ENCODE results near the gene LVRN.

LVRN gene

GRCh38 chr5:116032094-116032517 is 69.8 kb downstream of the LVRN start, which contains the start of gene ARL14EPL:
TSS of gene ARL14EPL (plus strand) at chr5:116032472. CDS start at chr5:116051466, 18,994 bp downstream.
- DNase-seq = no peak

GRCh38 chr5:116032991-116033390 is 70.7 kb downstream of the LVRN start:
- DNase-seq = no peak

DNA sequence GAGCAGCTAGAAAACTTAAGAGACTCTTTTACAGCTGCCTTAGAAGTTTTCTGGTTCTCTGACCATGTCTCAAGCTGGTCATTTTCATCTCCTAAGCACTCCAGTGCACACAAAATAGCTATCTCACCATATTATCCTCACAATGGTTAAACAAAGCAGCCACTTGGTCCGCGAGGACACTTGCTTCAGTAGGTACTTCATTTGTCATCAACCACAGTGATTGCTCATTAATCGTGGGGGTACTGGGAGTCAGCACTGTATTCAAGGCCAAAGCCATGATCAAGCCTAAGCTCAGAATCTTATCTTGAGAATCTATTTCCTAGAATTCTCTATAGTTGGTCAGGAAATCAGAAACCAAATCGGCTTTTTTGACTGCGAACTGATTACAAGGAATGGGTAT is 72.8 kb downstream of the LVRN start:
- no peak for DNase-seq

- DNase-seq = no peak
Observed at GRCh38 chr5:116037236-116037822, 75.1 kb downstream of the LVRN start.

GRCh38 chr5:116038817-116039216 is 76.5 kb downstream of the LVRN start:
- no peak for DNase-seq

DNA sequence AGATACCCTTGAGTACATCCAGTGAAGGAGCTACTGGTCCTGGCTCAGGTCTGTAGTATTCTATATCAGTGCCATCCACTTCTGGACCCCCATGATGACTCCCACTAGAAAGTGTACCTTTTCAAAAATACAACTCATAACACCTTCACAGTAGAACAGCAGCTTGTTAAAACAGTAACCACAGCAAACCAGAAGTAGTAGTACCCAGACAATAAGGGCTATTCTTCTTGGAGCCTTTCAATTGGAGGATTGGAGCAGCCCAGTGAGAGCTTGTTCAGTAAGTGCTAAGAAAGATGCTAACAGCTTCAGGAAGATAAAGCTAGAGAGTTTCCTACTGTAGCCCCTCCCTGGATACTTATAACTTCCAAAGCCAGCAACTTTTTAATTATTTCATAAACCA is 80.1 kb downstream of the LVRN start:
- no peak for DNase-seq

- DNase-seq = no peak
Observed at GRCh38 chr5:116044073-116044472, 81.8 kb downstream of the LVRN start.

DNA sequence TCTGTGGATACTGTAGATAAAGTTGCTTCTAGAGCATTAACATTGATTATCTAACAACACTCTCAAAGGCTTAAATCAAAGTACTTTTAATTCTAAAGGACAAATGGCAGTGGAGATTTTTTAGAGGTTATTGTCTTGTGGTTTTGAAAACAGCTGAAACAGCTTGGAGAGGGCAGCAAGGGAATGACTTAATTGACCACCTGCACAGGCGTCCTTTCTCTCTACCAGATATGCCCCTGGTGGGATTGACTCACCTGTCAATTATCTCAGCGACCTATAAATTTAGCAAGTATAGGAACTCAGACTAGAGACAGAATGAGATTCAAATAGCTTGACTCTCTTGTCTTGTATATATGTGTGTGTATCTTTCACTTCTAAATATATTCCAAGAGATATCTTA is 83.5 kb downstream of the LVRN start:
- no peak for DNase-seq

- DNase-seq = no peak
Observed at GRCh38 chr5:116046261-116046660, 84.0 kb downstream of the LVRN start.

DNA sequence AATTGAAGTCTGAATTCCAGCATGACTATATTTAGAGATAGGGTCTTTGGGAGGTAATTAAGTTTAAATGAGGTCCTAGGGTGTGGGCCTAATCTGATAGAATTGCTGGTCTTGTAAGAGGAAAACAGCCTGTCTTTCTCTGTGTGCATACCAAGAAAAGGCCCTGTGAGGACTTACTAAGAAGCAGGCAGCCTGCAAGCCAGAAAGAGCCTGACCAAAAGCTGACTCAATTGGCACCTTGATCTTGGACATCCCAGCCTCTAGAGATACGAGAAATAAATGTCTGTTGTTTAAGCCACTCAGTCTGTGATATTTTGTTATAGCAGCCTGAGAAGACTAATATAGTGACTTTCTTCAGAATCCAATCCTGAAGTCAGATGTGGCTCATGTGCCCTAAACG is 84.5 kb downstream of the LVRN start:
- no peak for DNase-seq

DNA sequence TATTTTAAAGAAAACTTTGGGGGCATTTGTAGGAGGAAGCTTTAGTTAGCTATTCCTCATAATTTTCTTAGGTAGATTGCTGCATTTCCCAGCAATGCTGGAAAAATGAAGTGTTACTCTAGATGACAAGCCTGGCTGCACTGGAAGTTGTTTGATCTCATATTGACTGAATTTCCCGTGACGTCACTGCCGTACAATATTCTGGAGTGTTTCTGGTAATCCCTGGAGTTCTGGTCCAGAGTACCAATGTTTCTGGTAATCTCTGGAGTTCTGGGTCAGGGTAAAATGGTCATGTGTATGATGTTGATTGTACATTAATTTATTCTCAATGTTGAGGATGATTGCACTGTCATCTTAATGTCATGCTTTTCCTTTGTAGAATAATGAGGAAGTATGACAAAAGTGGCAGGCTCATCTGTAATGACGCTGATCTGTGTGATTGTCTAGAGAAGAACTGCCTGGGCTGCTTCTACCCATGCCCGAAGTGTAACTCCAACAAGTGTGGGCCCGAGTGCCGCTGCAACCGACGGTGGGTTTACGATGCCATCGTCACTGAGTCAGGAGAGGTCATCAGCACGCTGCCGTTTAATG is 96.2 kb downstream of the LVRN start:
- DNase-seq = no peak

DNA sequence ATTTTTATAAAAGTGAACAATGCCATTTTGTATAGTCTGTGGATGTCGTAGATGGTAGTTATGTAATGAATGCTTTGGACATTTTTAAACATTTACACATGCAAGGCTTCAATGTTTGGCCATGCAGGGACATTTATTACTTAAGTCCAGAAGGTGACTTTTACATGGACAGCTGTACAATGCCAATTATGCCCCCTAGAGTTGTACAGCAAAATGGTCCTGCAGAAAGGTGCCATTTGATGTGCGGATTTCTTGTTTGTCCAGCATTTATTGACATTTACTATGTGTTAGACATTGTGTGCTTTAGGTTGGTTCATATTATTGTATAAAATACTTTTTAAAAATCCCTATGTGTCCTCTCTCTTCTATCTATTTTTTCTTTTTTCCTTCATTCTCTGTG is 100.1 kb downstream of the LVRN start:
- no peak for DNase-seq

DNA sequence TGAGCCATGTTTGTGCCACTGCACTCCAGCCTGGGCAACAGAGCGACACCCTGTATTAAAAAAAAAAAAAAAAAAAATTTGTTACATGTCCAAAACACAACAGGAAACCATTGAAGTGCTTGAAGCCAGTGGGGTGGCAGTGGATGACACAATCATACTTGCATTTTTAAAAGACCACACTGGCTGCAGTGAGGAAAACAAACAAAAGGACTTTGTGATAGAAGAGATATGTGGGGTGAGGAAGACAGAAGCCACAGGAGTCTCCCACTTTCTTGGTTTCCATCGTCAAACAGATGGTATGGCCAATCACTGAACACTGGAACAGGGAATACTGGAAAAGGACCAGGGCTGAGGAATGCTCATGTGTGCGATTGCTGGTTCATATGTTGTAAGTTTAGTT is 101.7 kb downstream of the LVRN start:
- no peak for DNase-seq

GRCh38 chr5:116068028-116068632 is 105.9 kb downstream of the LVRN start:
- no peak for DNase-seq

- DNase-seq = no peak
Observed at GRCh38 chr5:116071211-116071610, 108.9 kb downstream of the LVRN start.

GRCh38 chr5:116075191-116075831 is 113.0 kb downstream of the LVRN start:
- peak in 1 of 2 experiments; percentile 16 for DNase-seq

GRCh38 chr5:116076496-116076895 is 114.2 kb downstream of the LVRN start:
- no peak for DNase-seq

Measured in stimulated activated CD4-positive, alpha-beta T cell treated with anti-CD3 and anti-CD28 coated beads, Interleukin-4, amount 100 ng/mL, for 4 hours (primary cell).